Stimulated activated effector memory CD8-positive, alpha-beta T cell treated with anti-CD3 and anti-CD28 coated beads, Interleukin-12 subunit alpha, Interleukin-12 subunit beta, amount 100 ng/mL, for 72 hours (primary cell): ENCODE measurements around the gene BRSK2.
A peak's percentile ranks its signal among the peaks of the same experiment; 100 is the strongest.
"Not testable (repeated sequence)": the region's sequence is repeated elsewhere in the genome, so short reads cannot be mapped to it uniquely, and the experiment has no call there.

ENCODE experiments used
- ATAC-seq: fragments of 150-1000 bp; cut with Tn5 transposase; 2 replicates; pipeline ENCODE4 v1.10.0; 2021
- DNase-seq, 2 donors: peaks; one replicate each; pipeline ENCODE4 v3.0.0; 2021 to 2022; ENCODE audit warnings: low spot score in 2 of 2
- H3K27ac Mint-ChIP-seq: one replicate; pipeline ENCODE4 v1.8.0; 2022; ENCODE audit warnings: mild to moderate bottlenecking, mixed read lengths
- H3K36me3 Mint-ChIP-seq: one replicate; pipeline ENCODE4 v1.8.0; 2022; ENCODE audit warnings: mild to moderate bottlenecking, mixed read lengths
- H3K4me1 Mint-ChIP-seq: one replicate; pipeline ENCODE4 v1.8.0; 2022; ENCODE audit warnings: mixed read lengths
- H3K4me3 Mint-ChIP-seq: one replicate; pipeline ENCODE4 v1.8.0; 2022; ENCODE audit warnings: mild to moderate bottlenecking, mixed read lengths
- H3K9me3 Mint-ChIP-seq: one replicate; pipeline ENCODE4 v1.8.0; 2022; ENCODE audit warnings: mixed read lengths

The BRSK2 gene

GRCh38 chr11:1389932-1390568 is at the start of gene BRSK2:
BRSK2 (plus strand) TSS chr11:1389934; CDS start chr11:1390285, 351 bp downstream.
- Mint-ChIP-seq H3K36me3 (no peaks in the 10 kb centered on the region), H3K9me3 (no peaks in the 10 kb centered on the region), H3K4me1 (peaks cover 10% of the 10 kb centered on the region), H3K4me3 (peak within 1 kb of the TSS; percentile 68), H3K27ac (no peak within 1 kb of the TSS)
- DNase-seq (no peak), ATAC-seq (no peak)

DNA sequence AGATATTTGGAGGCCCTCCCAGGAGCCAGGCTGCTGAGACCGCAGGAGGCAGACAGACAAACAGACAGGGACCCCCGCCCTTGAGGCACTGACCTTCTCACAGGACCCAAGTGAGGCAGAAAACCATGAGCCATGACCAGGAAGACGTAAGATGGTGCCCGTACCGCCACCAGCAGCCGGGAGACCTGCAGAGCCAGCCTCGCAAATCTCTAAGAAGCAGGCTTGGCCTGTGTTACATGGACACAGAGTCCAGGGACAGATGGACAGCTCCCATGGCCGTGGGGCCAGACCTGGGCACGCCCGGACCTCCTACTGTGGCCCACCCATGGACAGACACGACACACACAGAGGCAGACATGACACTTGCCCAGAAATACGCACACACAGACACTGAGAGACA is 49.6 kb upstream of the BRSK2 start:
- Mint-ChIP-seq H3K36me3 (no peaks in the 10 kb centered on the region), H3K4me3 (no peak overlapping the region), H3K9me3 (peaks cover 4% of the 10 kb centered on the region), H3K4me1 (peaks cover 18% of the 10 kb centered on the region), H3K27ac (no peak overlapping the region)
- no peak for ATAC-seq
- no peak for DNase-seq

- H3K27ac Mint-ChIP-seq, ATAC-seq, H3K9me3 Mint-ChIP-seq, DNase-seq, H3K4me3 Mint-ChIP-seq, H3K36me3 Mint-ChIP-seq: not testable (repeated sequence)
- peaks cover 17% of the 10 kb centered on the region for H3K4me1 Mint-ChIP-seq
Observed at GRCh38 chr11:1341226-1341625, 48.5 kb upstream of the BRSK2 start.

DNA sequence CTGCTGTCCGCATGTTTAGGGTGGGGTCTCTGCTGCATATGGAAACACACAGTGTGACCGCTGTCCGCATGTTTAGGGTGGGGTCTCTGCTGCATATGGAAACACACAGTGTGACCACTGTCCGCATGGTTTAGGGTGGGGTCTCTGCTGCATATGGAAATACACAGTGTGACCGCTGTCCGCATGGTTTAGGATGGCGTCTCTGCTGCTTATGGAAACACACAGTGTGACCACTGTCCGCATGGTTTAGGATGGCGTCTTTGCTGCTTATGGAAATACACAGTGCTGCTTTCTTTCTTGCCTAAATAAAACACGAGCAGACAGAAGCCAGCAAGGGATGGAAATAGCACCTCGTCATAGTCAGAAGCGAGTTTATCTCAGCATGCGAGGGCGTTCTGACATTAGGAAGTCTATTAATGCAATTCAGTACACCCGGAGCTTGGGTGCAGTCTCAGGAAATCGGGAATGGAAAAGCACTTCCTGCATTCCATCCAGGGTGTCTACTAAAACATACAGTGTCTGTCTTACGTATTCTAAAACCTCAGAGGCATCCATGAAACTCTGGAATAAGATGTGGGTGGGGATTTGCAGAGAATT is 47.7 kb upstream of the BRSK2 start:
- no peak overlapping the region for H3K4me3 Mint-ChIP-seq
- DNase-seq = no peak
- no peak for ATAC-seq
- no peak overlapping the region for H3K27ac Mint-ChIP-seq
- peaks cover 4% of the 10 kb centered on the region for H3K9me3 Mint-ChIP-seq
- peaks cover 17% of the 10 kb centered on the region for H3K4me1 Mint-ChIP-seq
- H3K36me3 Mint-ChIP-seq = no peaks in the 10 kb centered on the region

DNA sequence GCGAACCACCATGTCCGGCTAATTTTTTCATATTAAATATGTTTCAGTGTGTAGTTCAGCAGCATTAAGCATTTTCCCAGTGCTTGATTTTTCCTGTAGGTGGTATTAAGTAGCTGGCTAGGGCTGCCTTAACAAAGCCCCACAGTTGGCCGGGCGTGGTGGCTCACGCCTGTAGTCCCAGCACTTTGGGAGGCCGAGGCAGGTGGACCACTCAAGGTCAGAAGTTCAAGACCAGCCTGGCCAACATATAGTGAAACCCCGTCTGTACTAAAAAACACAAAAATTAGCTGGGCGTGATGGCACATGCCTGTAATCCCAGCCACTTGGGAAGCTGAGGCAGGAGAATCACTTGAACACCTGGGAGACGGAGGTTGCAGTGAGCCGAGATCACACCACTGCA is 46.8 kb upstream of the BRSK2 start:
- Mint-ChIP-seq H3K27ac (no peak overlapping the region), H3K9me3 (peaks cover under 1% of the 10 kb centered on the region), H3K4me1 (peaks cover 13% of the 10 kb centered on the region), H3K4me3 (no peak overlapping the region), H3K36me3 (no peaks in the 10 kb centered on the region)
- no peak for ATAC-seq
- no peak for DNase-seq

- no peak for DNase-seq
- ATAC-seq = no peak
- H3K36me3 Mint-ChIP-seq = no peaks in the 10 kb centered on the region
- no peak overlapping the region for H3K27ac Mint-ChIP-seq
- H3K9me3 Mint-ChIP-seq = no peaks in the 10 kb centered on the region
- H3K4me3 Mint-ChIP-seq = no peak overlapping the region
- H3K4me1 Mint-ChIP-seq = peaks cover 7% of the 10 kb centered on the region
Observed at GRCh38 chr11:1343391-1344055, 46.2 kb upstream of the BRSK2 start.

DNA sequence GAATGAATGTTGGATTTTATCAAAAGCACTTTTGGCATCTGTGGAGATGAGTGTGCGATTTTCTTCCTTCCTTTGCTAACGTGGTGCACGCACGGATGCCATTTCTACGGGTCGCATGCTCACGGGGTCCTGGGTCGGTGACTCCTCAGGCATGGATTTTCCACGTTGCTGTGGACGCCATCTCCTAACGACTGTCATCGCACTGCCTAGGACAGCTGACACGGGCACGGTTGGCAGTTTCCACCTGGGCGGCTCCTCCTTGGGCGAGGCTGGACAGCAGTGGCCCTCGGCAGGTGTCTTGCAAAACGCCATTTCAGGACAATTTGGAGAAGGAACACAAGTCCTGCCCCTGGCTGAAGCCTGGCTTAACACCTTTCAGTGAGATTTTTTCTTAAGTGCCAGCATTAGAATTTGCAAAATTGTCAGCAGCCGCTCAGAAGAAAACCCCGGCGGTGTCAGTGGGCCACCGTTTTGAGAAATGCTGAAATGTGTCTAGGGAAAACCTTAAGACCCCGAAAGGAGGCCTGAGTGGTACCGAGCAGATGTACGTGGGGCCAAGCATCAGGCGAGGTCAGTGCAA is 45.6 kb upstream of the BRSK2 start:
- no peak overlapping the region for H3K4me3 Mint-ChIP-seq
- H3K27ac Mint-ChIP-seq = no peak overlapping the region
- H3K36me3 Mint-ChIP-seq = no peaks in the 10 kb centered on the region
- DNase-seq (no peak), ATAC-seq (no peak)
- H3K9me3 Mint-ChIP-seq = no peaks in the 10 kb centered on the region
- H3K4me1 Mint-ChIP-seq = peaks cover 7% of the 10 kb centered on the region

DNA sequence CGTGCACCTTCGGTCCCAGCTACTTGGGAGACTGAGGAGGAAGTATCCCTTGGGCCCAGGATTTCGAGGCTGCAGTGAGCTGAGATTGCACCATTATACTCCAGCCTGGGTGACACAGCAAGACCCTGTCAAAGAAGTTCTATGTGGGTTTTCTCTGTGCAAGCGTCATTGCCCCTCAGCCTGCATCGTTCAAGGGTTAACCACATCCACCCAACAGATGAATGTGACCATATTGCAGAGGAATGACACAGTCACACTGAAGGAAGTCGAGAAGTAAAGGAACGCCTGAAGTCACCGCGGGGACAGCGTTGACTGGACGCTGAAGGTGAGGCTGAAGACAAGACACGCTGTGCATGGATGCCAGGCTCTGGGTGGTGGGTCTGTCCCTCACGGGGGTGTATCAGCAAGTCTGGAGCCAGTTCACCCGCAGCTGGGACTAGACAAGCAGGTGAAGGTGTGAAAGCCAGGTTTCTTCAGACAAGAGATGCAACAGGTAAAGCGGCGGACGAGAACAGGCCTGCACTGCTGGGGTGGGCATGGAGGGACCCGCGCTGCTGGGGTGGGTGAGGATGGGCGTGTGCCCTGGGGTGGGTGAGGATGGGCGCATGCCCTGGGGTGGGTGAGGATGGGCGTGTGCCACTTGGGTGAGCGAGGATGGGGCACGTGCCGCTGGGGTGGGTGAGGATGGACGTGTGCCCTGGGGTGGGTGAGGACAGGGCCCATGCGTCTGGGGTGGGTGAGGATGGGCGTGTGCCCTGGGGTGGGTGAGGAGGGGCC is 43.8 kb upstream of the BRSK2 start:
- Mint-ChIP-seq H3K36me3 (no peaks in the 10 kb centered on the region), H3K9me3 (no peaks in the 10 kb centered on the region), H3K4me1 (peaks cover 7% of the 10 kb centered on the region), H3K27ac (peak overlapping the region; percentile 74), H3K4me3 (no peak overlapping the region)
- DNase-seq (no peak), ATAC-seq (peak; percentile 79)

DNA sequence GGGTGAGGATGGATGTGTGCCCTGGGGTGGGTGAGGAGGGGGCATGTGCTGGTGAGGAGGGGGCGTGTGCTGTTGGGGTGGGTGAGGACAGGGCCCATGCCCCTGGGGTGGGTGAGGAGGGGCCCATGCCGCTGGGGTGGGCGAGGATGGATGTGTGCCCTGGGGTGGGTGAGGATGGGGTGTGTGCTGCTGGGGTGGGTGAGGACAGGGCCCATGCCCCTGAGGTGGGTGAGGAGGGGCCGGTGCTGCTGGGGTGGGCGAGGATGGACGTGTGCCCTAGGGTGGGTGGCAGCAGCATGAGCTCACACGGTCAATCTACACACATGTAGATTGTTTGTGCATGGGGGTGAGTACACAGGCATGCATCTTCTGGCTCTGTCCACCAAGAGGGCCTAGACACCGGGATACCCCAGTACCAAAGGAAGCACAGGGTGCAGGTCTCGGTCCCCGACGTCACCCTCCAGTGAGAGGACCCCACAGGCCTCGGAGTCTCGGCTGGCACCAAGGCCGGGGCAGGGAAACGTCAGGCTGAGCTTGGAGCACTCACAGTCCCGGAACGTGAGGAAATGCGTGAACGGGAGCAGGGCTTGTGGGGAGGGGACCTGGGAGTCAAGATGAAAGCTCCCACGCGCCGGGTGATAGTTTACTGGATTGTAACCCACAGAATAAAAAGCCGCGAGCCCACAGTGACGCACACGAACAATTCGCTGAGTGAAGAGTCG is 42.9 kb upstream of the BRSK2 start:
- Mint-ChIP-seq H3K4me1 (peaks cover 7% of the 10 kb centered on the region), H3K27ac (no peak overlapping the region), H3K36me3 (no peaks in the 10 kb centered on the region), H3K4me3 (no peak overlapping the region), H3K9me3 (no peaks in the 10 kb centered on the region)
- DNase-seq (no peak), ATAC-seq (no peak)

GRCh38 chr11:1347411-1347999 is 42.2 kb upstream of the BRSK2 start:
- H3K36me3 Mint-ChIP-seq = not testable (repeated sequence)

DNA sequence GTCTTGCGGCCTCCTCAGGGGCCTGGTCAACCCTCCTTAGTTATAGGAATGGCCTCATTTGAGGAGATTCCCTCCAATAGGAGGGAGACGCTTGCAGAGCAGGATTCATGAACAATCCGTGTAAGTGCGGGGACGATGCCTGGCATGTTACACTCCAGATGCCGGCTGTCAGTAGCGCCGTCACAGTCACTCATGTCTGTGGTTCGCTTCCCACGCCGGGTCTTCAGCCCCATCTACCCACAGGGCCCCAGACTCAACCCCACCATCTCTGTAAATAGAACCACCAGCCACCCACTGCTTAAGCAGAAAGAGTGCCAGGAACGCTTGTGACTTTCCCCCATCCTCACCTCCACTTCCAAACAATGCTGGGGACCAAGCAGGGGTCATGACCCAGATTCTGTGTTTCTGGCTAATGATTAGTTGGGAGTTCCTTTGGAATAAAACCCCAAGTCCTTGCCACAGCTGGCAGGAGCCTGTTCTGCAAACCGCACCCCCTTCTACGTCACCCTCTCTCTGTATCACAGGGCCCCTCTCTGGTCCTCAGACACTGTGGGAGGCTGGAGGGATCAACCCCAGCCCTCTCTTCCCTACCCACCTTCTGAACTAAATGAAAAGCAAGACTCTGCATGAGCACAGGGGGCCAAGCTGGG is 41.5 kb upstream of the BRSK2 start:
- Mint-ChIP-seq H3K27ac (no peak overlapping the region), H3K36me3 (no peaks in the 10 kb centered on the region), H3K9me3 (no peaks in the 10 kb centered on the region), H3K4me1 (peaks cover 7% of the 10 kb centered on the region), H3K4me3 (no peak overlapping the region)
- ATAC-seq = no peak
- no peak for DNase-seq

More at GRCh38 chr11:1347411-1347999, 42.2 kb upstream of the BRSK2 start:
- not testable (repeated sequence) for H3K27ac Mint-ChIP-seq, DNase-seq, H3K9me3 Mint-ChIP-seq, H3K4me3 Mint-ChIP-seq, ATAC-seq, H3K4me1 Mint-ChIP-seq

- Mint-ChIP-seq H3K4me3 (no peak overlapping the region), H3K9me3 (no peaks in the 10 kb centered on the region), H3K4me1 (peaks cover 7% of the 10 kb centered on the region), H3K27ac (no peak overlapping the region), H3K36me3 (no peaks in the 10 kb centered on the region)
- DNase-seq (no peak), ATAC-seq (no peak)
Observed at GRCh38 chr11:1348796-1349326, 40.9 kb upstream of the BRSK2 start.

GRCh38 chr11:1349327-1350041 is 40.2 kb upstream of the BRSK2 start:
- no peak for DNase-seq
- H3K9me3 Mint-ChIP-seq = no peaks in the 10 kb centered on the region
- H3K4me1 Mint-ChIP-seq = peaks cover 7% of the 10 kb centered on the region
- no peaks in the 10 kb centered on the region for H3K36me3 Mint-ChIP-seq
- H3K27ac Mint-ChIP-seq = no peak overlapping the region
- no peak for ATAC-seq
- H3K4me3 Mint-ChIP-seq = no peak overlapping the region
